GM12878 (cell line): ENCODE data around the gene IPCEF1. TPM values are rescaled to one million over a fixed set of nuclear protein-coding genes. Genes with fewer than 3 reads are reported as not detected.

Source experiments
- ATAC-seq: fragments of 200-7000 bp; cut with Tn5 transposase; 3 replicates; pipeline ENCODE4 v1.9.1; 2020; ENCODE audit warnings: mild to moderate bottlenecking, moderate library complexity
- BruUV-seq: library from RNA; stranded (reverse); fragments of 400-500 nt; replicated peaks from 2 replicates; lab custom pipeline; 2021; lab: Mats Ljungman, UMichigan
- CTCF ChIA-PET: fragments of 300-600 bp; sonication (Branson Sonifier 250); formaldehyde crosslinking; extraction: SDS; loops from one replicate; lab custom pipeline; 2021; ENCODE audit warnings: inconsistent platforms; lab: Yijun Ruan, JAX
- POLR2A ChIA-PET: fragments of 350-600 bp; formaldehyde crosslinking; extraction: SDS; loops from one replicate; lab custom pipeline; 2021; ENCODE audit warnings: inconsistent platforms; lab: Charles Lee
- RAD21 ChIA-PET: fragments of 300-600 bp; sonication (Branson Sonifier 250); formaldehyde crosslinking; loops from one replicate; lab custom pipeline; 2023; ENCODE audit warnings: antibody characterized with exemption; ENCODE audit not compliant: unreplicated experiment; lab: Charles Lee
- SMC1A ChIA-PET: fragments of 300-600 bp; sonication (Branson Sonifier 250); formaldehyde crosslinking; loops from one replicate; lab custom pipeline; 2023; ENCODE audit not compliant: unreplicated experiment, uncharacterized antibody; lab: Charles Lee
- DNase-seq: peaks from one replicate; pipeline ENCODE4 v3.0.0-alpha.2; 2011; ENCODE audit warnings: low read depth, low spot score
- FAIRE-seq: peaks from 3 replicates; lab custom pipeline; 2011; peaks lifted over from hg19 to GRCh38; lab: Jason Lieb, UNC
- H2AFZ ChIP-seq: 2 replicates; pipeline ENCODE4 v1.6.0; 2011; ENCODE audit warnings: low read depth, low read length, control low read depth; ENCODE audit not compliant: control insufficient read depth
- H3K27ac ChIP-seq: 2 replicates; pipeline ENCODE4 v1.5.1; 2011; ENCODE audit warnings: control low read depth; ENCODE audit not compliant: control insufficient read depth, insufficient read depth
- H3K27me3 ChIP-seq, 2 experiments: replicated peaks in 1 of 2; 2 replicates each; pipeline versions ENCODE4 v1.6.0 to v1.6.1; 2011; ENCODE audit warnings: low read length in 1 of 2; ENCODE audit not compliant: control insufficient read depth in 2 of 2, insufficient read depth in 2 of 2
- H3K36me3 ChIP-seq, 2 experiments: 2 replicates each; pipeline ENCODE4 v1.5.1; 2011; ENCODE audit warnings: low read length in 1 of 2; ENCODE audit not compliant: control insufficient read depth in 2 of 2, insufficient read depth in 2 of 2
- H3K4me1 ChIP-seq: 2 replicates; pipeline ENCODE4 v1.6.1; 2011; ENCODE audit warnings: mild to moderate bottlenecking, low read length, moderate library complexity, mixed read lengths; ENCODE audit not compliant: control insufficient read depth, insufficient read depth
- H3K4me2 ChIP-seq: 2 replicates; pipeline ENCODE4 v1.6.0; 2011; ENCODE audit warnings: control low read depth; ENCODE audit not compliant: control insufficient read depth, insufficient read depth
- H3K4me3 ChIP-seq: fragments of 200-600 bp; sonication (generic); 2 replicates; pipeline ENCODE4 v1.5.1; 2016
- H3K79me2 ChIP-seq: 2 replicates; pipeline ENCODE4 v1.6.0; 2011; ENCODE audit warnings: low read length; ENCODE audit not compliant: control insufficient read depth, insufficient read depth
- H3K9ac ChIP-seq: 2 replicates; pipeline ENCODE4 v1.8.0; 2011; ENCODE audit warnings: low read length, control low read depth, mixed read lengths; ENCODE audit not compliant: control insufficient read depth, insufficient read depth
- H3K9me3 ChIP-seq: replicated peaks from 3 replicates; pipeline ENCODE4 v1.5.1; 2011; ENCODE audit warnings: mild to moderate bottlenecking, low read length; ENCODE audit not compliant: control insufficient read depth, insufficient read depth
- H4K20me1 ChIP-seq: 2 replicates; pipeline ENCODE4 v1.6.0; 2011; ENCODE audit not compliant: control insufficient read depth, insufficient read depth
- BHLHE40 ChIP-seq, 2 experiments: fragments of 450-650 bp in 1 of 2; IDR thresholded peaks; 2 replicates each; pipeline ENCODE4 v1.6.1; 2011 to 2017; ENCODE audit warnings: low read depth in 2 of 2, borderline replicate concordance in 1 of 2, improper control_type of control experiment in 1 of 2, low read length in 1 of 2, mild to moderate bottlenecking in 1 of 2
- BRCA1 ChIP-seq: IDR thresholded peaks from 2 replicates; pipeline ENCODE4 v1.6.1; 2011; ENCODE audit warnings: low read depth, low read length, improper control_type of control experiment
- HDAC2 ChIP-seq: fragments of 200-600 bp; sonication (generic); IDR thresholded peaks from 2 replicates; pipeline ENCODE4 v1.6.1; 2017
- HDGF ChIP-seq: fragments of 450-650 bp; IDR thresholded peaks from 2 replicates; pipeline ENCODE4 v1.6.1; 2016; ENCODE audit warnings: antibody characterized with exemption
- MEF2B ChIP-seq: fragments of 450-650 bp; IDR thresholded peaks from 2 replicates; pipeline ENCODE4 v1.6.1; 2018; ENCODE audit warnings: mild to moderate bottlenecking, moderate library complexity; ENCODE audit not compliant: partially characterized antibody, poor library complexity, severe bottlenecking
- MTA2 ChIP-seq: fragments of 450-650 bp; IDR thresholded peaks from 2 replicates; pipeline ENCODE4 v1.6.1; 2016; ENCODE audit warnings: low read depth, mild to moderate bottlenecking, moderate library complexity
- MYC ChIP-seq: IDR thresholded peaks from 2 replicates; pipeline ENCODE4 v1.6.1; 2011; ENCODE audit warnings: mild to moderate bottlenecking, low read length, moderate library complexity, inconsistent platforms; ENCODE audit not compliant: insufficient read depth, insufficient replicate concordance, insufficient read length, severe bottlenecking
- NFXL1 ChIP-seq: fragments of 450-650 bp; IDR thresholded peaks from 2 replicates; pipeline ENCODE4 v1.6.1; 2017; ENCODE audit warnings: antibody characterized with exemption, mild to moderate bottlenecking, borderline replicate concordance
- NFYB ChIP-seq: IDR thresholded peaks from 2 replicates; pipeline ENCODE4 v1.6.1; 2011; ENCODE audit warnings: low read depth, mild to moderate bottlenecking, low read length, improper control_type of control experiment, moderate library complexity; ENCODE audit not compliant: insufficient read depth
- PML ChIP-seq: IDR thresholded peaks from 2 replicates; pipeline ENCODE4 v1.6.1; 2012; ENCODE audit warnings: low read length, inconsistent platforms
- POLR2AphosphoS2 ChIP-seq: IDR thresholded peaks from 2 replicates; pipeline ENCODE4 v1.6.1; 2011; ENCODE audit warnings: low read depth, mild to moderate bottlenecking, low read length, improper control_type of control experiment, moderate library complexity
- POU2F2 ChIP-seq: IDR thresholded peaks from 3 replicates; pipeline ENCODE4 v1.6.1; 2011; ENCODE audit warnings: low read depth, mild to moderate bottlenecking, low read length, borderline replicate concordance
- TAF1 ChIP-seq: IDR thresholded peaks from 2 replicates; pipeline ENCODE4 v1.6.1; 2011; ENCODE audit warnings: mild to moderate bottlenecking, low read depth, low read length, borderline replicate concordance
- TBL1XR1 ChIP-seq: IDR thresholded peaks from 2 replicates; pipeline ENCODE4 v1.6.1; 2012; ENCODE audit warnings: low read depth, low read length, improper control_type of control experiment
- TCF12 ChIP-seq: IDR thresholded peaks from 2 replicates; pipeline ENCODE4 v1.6.1; 2011; ENCODE audit warnings: low read depth, mild to moderate bottlenecking, low read length
- TCF3 ChIP-seq: IDR thresholded peaks from 2 replicates; pipeline ENCODE4 v1.6.1; 2012; ENCODE audit warnings: low read depth, mild to moderate bottlenecking, low read length, borderline replicate concordance; ENCODE audit not compliant: insufficient read depth
- WGBS: methylation state at CpG from one replicate; pipeline ENCODE4 v1.1.6; 2016; ENCODE audit warnings: low lambda C conversion rate; ENCODE audit not compliant: insufficient replicate concordance, insufficient coverage; ENCODE audit errors: missing lambda C conversion rate; 5-methylcytosine and 5-hydroxymethylcytosine counted together
- in situ Hi-C: fragments of 300-500 bp; cut with MboI; formaldehyde crosslinking; loops from 9 replicates; pipeline ENCODE4 v1.14.3; 2018; ENCODE audit warnings: mixed read lengths
- intact Hi-C: fragments of 100-400 bp; cut with micrococcal nuclease; formaldehyde crosslinking; loops from one replicate; pipeline ENCODE4 v1.14.2; 2022; ENCODE audit not compliant: unreplicated experiment
- polyA plus RNA-seq, 11 experiments: library from polyadenylated mRNA; depleted of rRNA in 4 of 11; unstranded in 6 of 11; stranded (reverse) in 5 of 11; fragments of >200 nt; fragmentation: Nextera tagmentation in 4 of 11; fragmentation: Illumina TruSeq in 1 of 11; extraction: Ambion mirVana in 4 of 11; extraction: Trizol in 1 of 11; gene quantifications; 1 replicate in 1 of 11; 2 replicates in 10 of 11; pipeline versions ENCODE4 v1.2.1 to v1.2.3, GENCODE V29; 2011 to 2016; ENCODE audit warnings: inconsistent platforms in 2 of 11, missing spikeins in 2 of 11, low read depth in 1 of 11
- total RNA-seq, 4 experiments: library from RNA; depleted of rRNA in 3 of 4; stranded (reverse); fragments of >200 nt in 3 of 4; fragmentation: Illumina TruSeq in 1 of 4; extraction: Trizol in 1 of 4; gene quantifications; 2 replicates each; pipeline versions ENCODE4 v1.2.1 to v1.2.3, GENCODE V29; 2013 to 2021
- TF ChIP-seq, protein P1 (sequence below): fragments of 450-650 bp; formaldehyde crosslinking; IDR thresholded peaks from 2 replicates; pipeline ENCODE4 v1.4.0; 2022; ENCODE audit warnings: mild to moderate bottlenecking, moderate library complexity
- TF ChIP-seq, protein P2 (sequence below): fragments of 450-650 bp; IDR thresholded peaks from 2 replicates; pipeline ENCODE4 v1.6.1; 2017; ENCODE audit warnings: low read depth, mild to moderate bottlenecking, moderate library complexity
- TF ChIP-seq, protein P3 (sequence below), 3 experiments: IDR thresholded peaks in 2 of 3; conservative IDR thresholded peaks in 1 of 3; 2 replicates each; pipeline ENCODE4 v1.5.1; 2011; ENCODE audit warnings: low read depth in 3 of 3, low read length in 3 of 3, mild to moderate bottlenecking in 3 of 3, control low read depth in 2 of 3, moderate library complexity in 2 of 3, inconsistent platforms in 1 of 3, mixed read lengths in 1 of 3; ENCODE audit not compliant: control insufficient read depth in 2 of 3, insufficient read depth in 1 of 3; ENCODE audit errors: extremely low read depth in 1 of 3

Gene IPCEF1
- total and polyA plus RNA-seq, 10 of the 15 experiments (the other 5 are each of a cell fraction or from before 2014, with no cell fraction given): 1.3 to 137 (median 4.2) TPM

DNA sequence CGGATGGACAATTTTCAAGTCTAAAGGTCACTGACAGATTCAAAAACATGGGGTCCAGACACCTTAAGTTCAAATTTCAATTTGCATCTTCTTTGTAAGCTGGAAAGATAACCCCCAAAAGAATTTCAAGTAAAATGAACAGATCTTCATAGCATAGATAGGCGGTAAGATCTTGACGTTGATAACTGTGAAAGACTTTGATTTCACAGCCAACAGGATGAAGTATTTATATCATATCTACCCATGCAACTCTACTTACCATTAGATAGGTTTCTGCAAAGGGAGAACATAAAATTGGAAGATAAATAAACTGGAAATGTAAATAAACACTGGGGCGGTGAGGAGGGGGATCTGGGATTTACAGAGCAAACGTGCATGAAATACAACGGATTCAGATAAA lies 137.8 kb downstream of the IPCEF1 start:
- H3K9ac ChIP-seq: no peak overlapping the region
- SMC1A ChIA-PET: interaction anchor here (1.5 kb wide), 1 partner anchor 18 kb away, joined by 4 read pairs; no protein-coding TSS in a partner anchor
- in situ Hi-C loops: no loop called here
- no peak for TF ChIP-seq BHLHE40 (IDR thresholded peaks at IDR 0.05; ENCODE audit: borderline replicate concordance in 1 of 2, low read depth in 2 of 2, low read length in 1 of 2)
- TF ChIP-seq MYC: no peak
- no peak for TF ChIP-seq BRCA1
- TF ChIP-seq PML: no peak
- TF ChIP-seq TCF12: no peak
- TF ChIP-seq HDAC2: no peak
- TF ChIP-seq, protein P1, sequence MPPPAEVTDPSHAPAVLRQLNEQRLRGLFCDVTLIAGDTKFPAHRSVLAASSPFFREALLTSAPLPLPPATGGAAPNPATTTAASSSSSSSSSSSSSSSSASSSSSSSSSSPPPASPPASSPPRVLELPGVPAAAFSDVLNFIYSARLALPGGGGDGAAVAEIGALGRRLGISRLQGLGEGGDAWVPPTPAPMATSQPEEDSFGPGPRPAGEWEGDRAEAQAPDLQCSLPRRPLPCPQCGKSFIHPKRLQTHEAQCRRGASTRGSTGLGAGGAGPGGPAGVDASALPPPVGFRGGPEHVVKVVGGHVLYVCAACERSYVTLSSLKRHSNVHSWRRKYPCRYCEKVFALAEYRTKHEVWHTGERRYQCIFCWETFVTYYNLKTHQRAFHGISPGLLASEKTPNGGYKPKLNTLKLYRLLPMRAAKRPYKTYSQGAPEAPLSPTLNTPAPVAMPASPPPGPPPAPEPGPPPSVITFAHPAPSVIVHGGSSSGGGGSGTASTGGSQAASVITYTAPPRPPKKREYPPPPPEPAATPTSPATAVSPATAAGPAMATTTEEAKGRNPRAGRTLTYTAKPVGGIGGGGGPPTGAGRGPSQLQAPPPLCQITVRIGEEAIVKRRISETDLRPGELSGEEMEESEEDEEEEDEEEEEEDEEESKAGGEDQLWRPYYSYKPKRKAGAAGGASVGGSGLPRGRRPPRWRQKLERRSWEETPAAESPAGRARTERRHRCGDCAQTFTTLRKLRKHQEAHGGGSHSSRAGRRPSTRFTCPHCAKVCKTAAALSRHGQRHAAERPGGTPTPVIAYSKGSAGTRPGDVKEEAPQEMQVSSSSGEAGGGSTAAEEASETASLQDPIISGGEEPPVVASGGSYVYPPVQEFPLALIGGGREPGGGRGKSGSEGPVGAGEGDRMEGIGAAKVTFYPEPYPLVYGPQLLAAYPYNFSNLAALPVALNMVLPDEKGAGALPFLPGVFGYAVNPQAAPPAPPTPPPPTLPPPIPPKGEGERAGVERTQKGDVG (CRISPR knock-in tag): no peak
- no peak for TF ChIP-seq POLR2AphosphoS2
- TF ChIP-seq HDGF: no peak
- TF ChIP-seq, protein P2, sequence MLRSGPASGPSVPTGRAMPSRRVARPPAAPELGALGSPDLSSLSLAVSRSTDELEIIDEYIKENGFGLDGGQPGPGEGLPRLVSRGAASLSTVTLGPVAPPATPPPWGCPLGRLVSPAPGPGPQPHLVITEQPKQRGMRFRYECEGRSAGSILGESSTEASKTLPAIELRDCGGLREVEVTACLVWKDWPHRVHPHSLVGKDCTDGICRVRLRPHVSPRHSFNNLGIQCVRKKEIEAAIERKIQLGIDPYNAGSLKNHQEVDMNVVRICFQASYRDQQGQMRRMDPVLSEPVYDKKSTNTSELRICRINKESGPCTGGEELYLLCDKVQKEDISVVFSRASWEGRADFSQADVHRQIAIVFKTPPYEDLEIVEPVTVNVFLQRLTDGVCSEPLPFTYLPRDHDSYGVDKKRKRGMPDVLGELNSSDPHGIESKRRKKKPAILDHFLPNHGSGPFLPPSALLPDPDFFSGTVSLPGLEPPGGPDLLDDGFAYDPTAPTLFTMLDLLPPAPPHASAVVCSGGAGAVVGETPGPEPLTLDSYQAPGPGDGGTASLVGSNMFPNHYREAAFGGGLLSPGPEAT: no peak
- no peak for TF ChIP-seq TBL1XR1
- no peak for TF ChIP-seq TCF3
- TF ChIP-seq, protein P3, sequence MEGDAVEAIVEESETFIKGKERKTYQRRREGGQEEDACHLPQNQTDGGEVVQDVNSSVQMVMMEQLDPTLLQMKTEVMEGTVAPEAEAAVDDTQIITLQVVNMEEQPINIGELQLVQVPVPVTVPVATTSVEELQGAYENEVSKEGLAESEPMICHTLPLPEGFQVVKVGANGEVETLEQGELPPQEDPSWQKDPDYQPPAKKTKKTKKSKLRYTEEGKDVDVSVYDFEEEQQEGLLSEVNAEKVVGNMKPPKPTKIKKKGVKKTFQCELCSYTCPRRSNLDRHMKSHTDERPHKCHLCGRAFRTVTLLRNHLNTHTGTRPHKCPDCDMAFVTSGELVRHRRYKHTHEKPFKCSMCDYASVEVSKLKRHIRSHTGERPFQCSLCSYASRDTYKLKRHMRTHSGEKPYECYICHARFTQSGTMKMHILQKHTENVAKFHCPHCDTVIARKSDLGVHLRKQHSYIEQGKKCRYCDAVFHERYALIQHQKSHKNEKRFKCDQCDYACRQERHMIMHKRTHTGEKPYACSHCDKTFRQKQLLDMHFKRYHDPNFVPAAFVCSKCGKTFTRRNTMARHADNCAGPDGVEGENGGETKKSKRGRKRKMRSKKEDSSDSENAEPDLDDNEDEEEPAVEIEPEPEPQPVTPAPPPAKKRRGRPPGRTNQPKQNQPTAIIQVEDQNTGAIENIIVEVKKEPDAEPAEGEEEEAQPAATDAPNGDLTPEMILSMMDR (IDR thresholded peaks at IDR 0.05 in 2 of 3, conservative IDR thresholded peaks at IDR 0.05 in 1 of 3; ENCODE audit: control insufficient read depth in 2 of 3, extremely low read depth in 1 of 3, insufficient read depth in 1 of 3, low read depth in 3 of 3, low read length in 3 of 3): no peak
- TF ChIP-seq NFYB: no peak
- TF ChIP-seq TAF1: no peak
- no peak for TF ChIP-seq MTA2
- TF ChIP-seq MEF2B: no peak
- TF ChIP-seq NFXL1: no peak
- no peak for TF ChIP-seq POU2F2
- TF ChIP-seq, all 136 proteins: peak for 0
- 52% methylated on average over 6 of the region's 6 CpGs for WGBS
- FAIRE-seq (no peak), DNase-seq (no peak), ATAC-seq (no peak)
- Histone ChIP-seq H2AFZ (no peak overlapping the region), H3K27me3 (no peaks in the 10 kb centered on the region; a peak in 1 of 4 replicates), H3K79me2 (peaks cover 2% of the 10 kb centered on the region), H3K27ac (no peak overlapping the region), H4K20me1 (no peaks in the 10 kb centered on the region), H3K4me3 (no peak overlapping the region), H3K4me2 (no peak overlapping the region), H3K4me1 (no peaks in the 10 kb centered on the region), H3K9me3 (no peaks in the 10 kb centered on the region), H3K36me3 (peaks cover 3 to 16% of the 10 kb centered on the region in 2 experiments; a peak in 3 of 4 replicates)
- intact Hi-C loops: no loop called here
- CTCF ChIA-PET: interaction anchor here (1.2 kb wide), 1 partner anchor 23 kb away, joined by 3 read pairs; no protein-coding TSS in a partner anchor
- POLR2A ChIA-PET: no interaction called here
- no TSS peak for BruUV-seq
- RAD21 ChIA-PET: no interaction called here
